GM18520 (cell line): ENCODE results near the gene PRDM16.

ENCODE experiments used
- ATAC-seq: cut with Tn5 transposase; IDR thresholded peaks from one replicate; pipeline ENCODE4 v1.9.1; 2021; ENCODE audit not compliant: unreplicated experiment

PRDM16 gene

GRCh38 chr1:3436451-3436850 lies 367.4 kb downstream of the PRDM16 start:
- no peak for ATAC-seq

- no peak for ATAC-seq
Measured at GRCh38 chr1:3436901-3437300, 367.9 kb downstream of the PRDM16 start.

GRCh38 chr1:3438661-3439180 lies 369.7 kb downstream of the PRDM16 start:
- ATAC-seq, result no peak

DNA sequence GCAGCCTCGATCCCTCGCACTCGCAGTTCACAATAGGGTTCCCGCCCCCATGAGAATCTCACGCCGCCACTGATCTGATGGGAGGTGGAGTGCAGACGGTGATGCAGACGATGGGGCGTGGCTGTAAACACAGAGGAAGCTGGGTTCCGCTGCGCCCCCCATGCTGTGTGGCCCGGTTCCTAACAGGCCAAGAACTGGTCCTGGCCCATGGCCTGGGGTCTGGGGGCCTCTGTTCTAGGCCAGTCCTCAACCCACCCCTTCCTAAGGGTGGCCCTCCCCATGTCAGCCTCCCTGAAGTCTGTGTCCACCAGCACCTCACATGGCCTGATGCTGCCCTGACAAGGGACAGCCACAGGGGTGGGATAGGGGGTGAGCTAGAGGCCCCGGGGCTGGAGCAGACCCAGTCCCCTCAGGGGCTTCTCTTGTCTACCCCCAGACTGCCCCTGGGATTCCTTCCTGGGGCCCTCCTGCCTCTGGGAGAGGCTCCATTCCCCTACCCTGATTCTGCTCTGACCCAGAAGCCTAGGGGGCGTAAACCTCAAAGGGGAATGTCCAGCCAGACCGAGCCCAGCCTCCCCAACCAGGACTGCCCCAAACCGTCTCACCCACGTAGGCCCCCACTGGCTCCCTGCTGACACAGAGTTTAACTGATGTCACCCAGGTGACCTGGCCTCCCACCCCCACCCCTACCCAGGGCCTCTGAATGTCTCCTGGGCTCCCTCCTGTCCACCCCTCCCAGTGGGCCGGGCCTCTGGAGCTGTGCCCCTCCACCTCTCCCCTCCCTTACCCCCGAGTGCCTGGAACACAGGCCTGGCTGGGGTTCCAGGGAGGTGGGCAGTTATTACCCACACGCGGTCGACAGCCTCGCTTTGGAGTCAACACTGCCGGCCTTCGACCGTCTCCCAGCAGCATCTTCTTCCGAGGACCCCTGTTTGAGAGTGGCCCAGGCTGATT lies 370.6 kb downstream of the PRDM16 start:
- ATAC-seq, result no peak

- ATAC-seq, result no peak
Measured at GRCh38 chr1:3440300-3440681, 371.3 kb downstream of the PRDM16 start.

GRCh38 chr1:3440711-3441409 lies 371.9 kb downstream of the PRDM16 start:
- no peak for ATAC-seq

GRCh38 chr1:3441410-3441847 lies 372.4 kb downstream of the PRDM16 start:
- no peak for ATAC-seq

DNA sequence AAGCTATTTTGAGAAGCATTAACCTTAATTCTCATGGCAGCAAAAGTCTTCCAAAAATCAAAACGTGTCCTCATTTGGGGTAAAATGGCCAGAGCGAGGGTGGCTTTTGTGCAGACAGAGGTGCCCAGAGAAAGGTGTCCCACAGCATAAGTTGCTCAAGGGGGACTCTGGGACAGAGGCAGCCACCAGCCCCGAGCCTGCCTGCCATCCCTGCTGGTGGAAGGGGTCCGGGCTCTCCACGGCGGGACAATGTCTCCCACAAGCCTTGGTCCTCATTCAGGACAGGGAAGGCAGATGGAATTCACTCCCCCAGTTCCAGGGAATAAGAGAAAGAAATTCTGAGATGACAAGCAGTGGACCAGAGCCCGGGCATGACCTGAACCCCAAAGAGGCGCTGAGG lies 372.9 kb downstream of the PRDM16 start:
- no peak for ATAC-seq

GRCh38 chr1:3442331-3442730 lies 373.3 kb downstream of the PRDM16 start:
- ATAC-seq, result no peak

DNA sequence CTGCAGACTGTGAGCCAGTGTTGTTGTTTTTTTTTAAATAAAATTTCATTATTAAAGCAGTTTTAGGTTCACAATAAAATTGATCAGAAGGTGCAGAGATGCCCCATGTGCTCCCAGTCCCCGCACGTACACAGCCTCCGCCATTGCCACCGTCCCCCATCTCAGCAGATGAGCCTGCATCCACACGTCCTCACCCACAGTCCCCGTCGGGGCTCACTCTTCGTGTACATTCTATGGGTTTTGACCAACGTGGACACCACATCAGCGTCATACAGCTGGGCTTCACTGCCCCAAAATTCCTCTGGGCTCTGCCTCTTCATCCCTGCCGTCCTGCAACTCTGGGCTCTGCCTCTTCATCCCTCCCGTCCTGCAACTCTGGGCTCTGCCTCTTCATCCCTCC lies 373.9 kb downstream of the PRDM16 start:
- no peak for ATAC-seq

DNA sequence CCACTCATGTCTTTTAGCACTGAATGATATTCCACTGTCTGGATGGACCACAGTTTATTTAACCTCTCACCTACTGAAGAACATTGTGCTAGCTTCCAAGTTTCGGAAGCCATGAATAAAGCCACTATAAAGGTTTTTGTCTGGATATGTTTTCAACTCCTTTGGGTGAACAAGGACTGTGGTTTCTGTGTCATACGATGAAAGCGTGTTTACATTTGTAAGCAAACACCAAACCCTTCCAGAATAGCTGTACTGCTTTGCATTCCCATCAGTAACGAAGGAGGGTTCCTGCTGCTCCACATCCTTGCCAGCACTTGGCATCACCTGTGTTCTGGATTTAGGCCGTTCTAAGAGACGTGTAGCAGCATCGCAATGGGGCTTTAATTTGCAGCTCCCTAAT lies 374.8 kb downstream of the PRDM16 start:
- ATAC-seq, result no peak

GRCh38 chr1:3444298-3444697 lies 375.3 kb downstream of the PRDM16 start:
- no peak for ATAC-seq

- ATAC-seq, result no peak
Measured at GRCh38 chr1:3444736-3445135, 375.7 kb downstream of the PRDM16 start.

DNA sequence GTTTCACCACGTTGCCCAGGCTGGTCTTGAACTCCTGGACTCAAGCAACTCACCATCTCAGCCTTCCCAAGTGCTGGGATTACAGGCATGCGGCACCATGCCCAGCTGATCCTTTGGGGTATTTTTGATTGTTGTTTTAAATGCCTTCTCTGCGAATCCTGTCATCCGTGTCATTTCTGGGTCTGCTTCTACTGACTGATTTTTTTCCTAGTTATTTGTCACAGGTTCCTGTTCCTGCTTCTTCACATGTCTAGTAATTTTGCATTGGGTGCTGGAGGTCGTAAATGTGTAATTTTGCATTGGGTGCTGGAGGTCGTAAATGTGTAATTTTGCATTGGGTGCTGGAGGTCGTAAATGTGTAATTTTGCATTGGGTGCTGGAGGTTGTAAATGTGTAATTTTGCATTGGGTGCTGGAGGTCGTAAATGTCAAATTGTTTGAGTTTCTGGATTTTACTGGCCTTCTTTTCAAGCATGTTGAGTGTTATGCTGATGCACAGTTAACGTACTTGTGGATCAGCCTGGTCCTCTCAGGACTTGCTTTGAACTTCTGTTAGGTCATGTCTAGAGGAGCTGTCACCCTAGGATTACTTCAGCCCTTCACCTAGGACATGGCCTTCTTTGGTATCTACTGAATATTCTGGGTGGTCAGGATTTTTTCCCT lies 381.3 kb downstream of the PRDM16 start:
- ATAC-seq, result no peak

- ATAC-seq, result no peak
Measured at GRCh38 chr1:3450983-3451382, 382.0 kb downstream of the PRDM16 start.

GRCh38 chr1:3451994-3452865 lies 383.2 kb downstream of the PRDM16 start:
- no peak for ATAC-seq

GRCh38 chr1:3452866-3453175 lies 383.8 kb downstream of the PRDM16 start:
- no peak for ATAC-seq

- no peak for ATAC-seq
Measured at GRCh38 chr1:3453203-3453761, 384.3 kb downstream of the PRDM16 start.

- ATAC-seq, result no peak
Measured at GRCh38 chr1:3453891-3454810, 385.1 kb downstream of the PRDM16 start, which contains the start of gene ARHGEF16. ARHGEF16 (plus strand) TSS chr1:3454665; CDS start chr1:3463085, 8,420 bp downstream.
